Vagina (tissue), 2 donors: ENCODE results near the gene FOXE1.

Source experiments
- CTCF ChIP-seq, 3 experiments: fragments of 450-650 bp in 2 of 3; fragments of 200-600 bp in 1 of 3; sonication (generic) in 1 of 3; IDR thresholded peaks; one replicate each; pipeline ENCODE4 v1.5.1; 2017 to 2019; ENCODE audit warnings: antibody characterized with exemption in 3 of 3, mild to moderate bottlenecking in 2 of 3, moderate library complexity in 2 of 3
- POLR2A ChIP-seq, 2 donors: fragments of 450-650 bp; IDR thresholded peaks; one replicate each; pipeline ENCODE4 v1.6.1; 2017; ENCODE audit warnings: antibody characterized with exemption in 2 of 2, mild to moderate bottlenecking in 2 of 2, moderate library complexity in 2 of 2
- POLR2AphosphoS5 ChIP-seq, 2 donors: sonication (generic); formaldehyde crosslinking; IDR thresholded peaks; one replicate each; pipeline ENCODE4 v1.9.0; 2017; ENCODE audit warnings: antibody characterized with exemption in 2 of 2, mild to moderate bottlenecking in 2 of 2, low read depth in 1 of 2; ENCODE audit not compliant: insufficient read depth in 1 of 2

- TF ChIP-seq POLR2A (IDR thresholded peaks at IDR 0.05): no peak
- no peak for TF ChIP-seq CTCF (IDR thresholded peaks at IDR 0.05)
- TF ChIP-seq POLR2AphosphoS5 (IDR thresholded peaks at IDR 0.05; ENCODE audit: insufficient read depth in 1 of 2, low read depth in 1 of 2): no peak
These were observed 20.4 kb downstream of the FOXE1 start for GRCh38 chr9:97873425-97873824.
